Limb (tissue), 2 donors: ENCODE measurements around the gene ATP9B.
A peak's percentile ranks its signal among the peaks of the same experiment; 100 is the strongest.
"Not testable (repeated sequence)": the region's sequence is repeated elsewhere in the genome, so short reads cannot be mapped to it uniquely, and the experiment has no call there.

ENCODE experiments used
- DNase-seq, 2 donors: peaks; one replicate each; pipeline ENCODE4 v3.0.0-alpha.2; 2016; ENCODE audit errors: extremely low spot score in 2 of 2

The ATP9B gene

DNA sequence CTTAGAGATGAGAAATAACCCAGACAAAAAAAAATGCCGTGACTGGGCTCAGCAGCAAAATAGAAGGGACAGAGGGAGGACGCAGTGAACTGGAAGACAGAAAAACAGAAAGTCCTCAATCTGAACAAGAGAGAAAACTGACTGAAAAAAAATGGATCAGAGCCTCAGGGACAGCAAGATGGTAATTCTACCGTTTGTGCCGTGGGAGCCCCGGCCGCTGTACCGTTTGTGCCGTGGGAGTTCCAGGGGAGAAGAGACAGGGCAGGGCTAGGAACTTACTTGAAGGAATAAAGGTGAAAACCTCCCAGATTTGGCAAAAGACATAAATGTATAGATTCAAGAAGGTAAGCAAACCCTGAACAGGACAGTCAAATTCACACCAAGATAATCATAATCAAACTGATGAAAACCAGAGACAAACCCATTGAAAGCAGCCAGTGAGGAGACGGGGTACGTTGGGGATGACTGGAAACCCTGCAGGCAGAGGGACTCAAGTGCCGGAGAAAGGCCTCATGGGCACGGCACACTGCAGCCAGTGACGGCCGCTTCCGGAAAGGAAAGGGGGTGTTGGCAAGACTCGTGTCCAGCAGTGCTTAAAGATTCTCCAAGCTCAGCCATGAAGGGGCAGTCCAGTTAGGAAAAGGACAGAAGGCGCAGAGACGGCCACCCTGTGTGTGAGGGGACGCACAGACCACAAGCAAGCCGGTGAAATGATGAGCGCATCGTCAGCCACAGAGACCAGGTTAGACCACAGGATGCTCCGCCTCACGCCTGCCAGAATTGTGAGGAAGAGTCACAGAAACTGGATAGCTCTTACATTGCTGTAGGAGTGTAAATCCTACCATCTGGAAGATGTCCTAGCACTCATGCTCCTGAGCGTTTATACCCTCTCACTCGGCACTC, 286.5 kb downstream of the ATP9B start:
- no peak for DNase-seq

DNA sequence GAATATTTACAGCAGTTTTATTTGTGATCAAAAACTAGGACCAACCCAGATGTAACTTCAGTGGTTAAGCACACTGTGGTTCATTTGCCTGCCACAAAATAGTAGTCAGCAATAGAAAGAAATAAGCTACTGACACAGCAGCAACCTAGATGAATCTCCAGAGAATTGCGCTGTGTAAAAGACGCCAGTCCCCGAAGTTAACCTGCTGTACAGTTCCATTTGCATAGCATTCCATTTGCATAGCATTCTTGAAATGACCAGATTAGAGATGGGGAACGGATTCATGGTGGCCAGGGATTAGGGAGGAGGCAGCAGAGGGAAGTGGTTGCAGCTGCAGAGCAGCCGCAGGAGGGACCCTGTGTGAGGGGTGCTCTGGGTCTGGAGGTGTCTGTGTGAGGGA, 287.2 kb downstream of the ATP9B start:
- DNase-seq: no peak

DNA sequence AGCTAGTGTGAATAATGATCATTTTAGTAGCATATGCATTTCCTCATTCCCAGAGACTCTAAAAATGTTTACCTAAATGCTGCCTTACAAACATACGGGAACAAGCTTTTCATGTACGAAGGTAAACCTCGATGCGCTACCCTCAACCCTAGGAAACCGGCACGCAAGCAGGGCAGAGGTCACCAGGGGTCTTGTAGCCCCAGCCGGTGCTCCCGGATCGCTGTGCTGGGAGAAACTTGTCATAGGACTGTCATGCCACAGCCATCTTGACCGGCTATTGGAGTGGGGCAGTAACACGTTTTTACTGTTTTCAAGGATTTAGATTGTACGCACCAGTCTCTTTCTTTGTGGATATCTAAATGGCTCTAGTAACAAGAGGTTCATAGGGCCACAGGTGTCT, 291.7 kb downstream of the ATP9B start:
- DNase-seq: no peak

DNA sequence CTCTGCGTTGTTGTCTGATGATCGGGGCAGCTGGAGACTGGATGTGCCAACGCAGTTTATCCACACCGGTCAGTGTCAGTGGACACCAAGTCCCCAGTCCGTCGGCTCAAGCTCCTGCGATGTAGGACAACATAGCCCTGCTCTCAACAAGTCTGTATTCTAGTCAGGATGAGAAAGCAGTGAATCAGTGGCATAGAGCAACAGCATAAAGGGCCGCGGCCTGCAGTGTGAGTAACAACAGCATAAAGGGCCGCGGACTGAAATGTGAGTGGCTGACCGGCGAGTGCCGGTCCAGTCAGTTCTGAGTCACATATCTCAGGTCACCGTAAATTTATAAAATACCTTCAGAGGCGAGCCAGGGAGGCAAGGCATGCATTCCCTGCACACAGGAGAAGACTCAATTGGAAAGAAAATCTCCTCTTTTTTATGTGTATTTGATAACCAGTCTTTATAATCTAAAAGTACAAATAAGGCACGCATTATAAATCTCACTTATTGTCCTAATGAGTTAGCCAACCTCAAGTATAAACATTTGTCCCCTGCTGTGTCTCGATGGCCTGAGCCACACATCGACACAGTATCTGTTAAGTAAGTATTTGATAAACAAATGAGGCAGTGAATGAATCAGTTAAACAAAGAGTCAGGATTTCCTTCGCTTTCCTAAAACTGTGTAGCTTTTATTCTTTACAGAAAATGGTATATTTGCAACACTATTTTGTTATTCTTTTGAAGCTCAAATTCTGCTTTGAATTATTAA, 292.8 kb downstream of the ATP9B start:
- DNase-seq: no peak

- DNase-seq: peak in 1 of 2 donors; percentile 19
Measured at GRCh38 chr18:79365701-79366100, 296.5 kb downstream of the ATP9B start.

- DNase-seq: peak in 1 of 2 donors; percentile 54
Measured at GRCh38 chr18:79366177-79367094, 297.2 kb downstream of the ATP9B start.

DNA sequence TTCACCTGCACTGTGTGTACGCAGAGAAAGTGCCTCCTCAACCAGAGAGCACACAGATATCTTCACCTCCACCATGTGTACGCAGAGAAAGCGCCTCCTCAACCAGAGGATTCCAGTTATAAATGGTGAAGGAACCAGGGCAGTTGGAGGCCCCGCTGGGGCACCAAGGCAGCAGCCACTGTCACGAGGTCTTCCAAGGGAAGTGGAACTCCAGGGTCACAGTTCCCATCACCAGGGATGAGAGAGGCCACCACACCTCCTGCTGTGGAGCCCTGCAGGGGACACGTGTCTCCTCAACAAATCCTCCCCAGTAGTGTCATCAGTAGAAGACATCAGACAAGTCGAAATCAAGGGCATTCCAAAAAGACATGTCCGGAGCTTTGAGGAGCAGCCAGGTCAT, 298.3 kb downstream of the ATP9B start:
- no peak for DNase-seq

DNA sequence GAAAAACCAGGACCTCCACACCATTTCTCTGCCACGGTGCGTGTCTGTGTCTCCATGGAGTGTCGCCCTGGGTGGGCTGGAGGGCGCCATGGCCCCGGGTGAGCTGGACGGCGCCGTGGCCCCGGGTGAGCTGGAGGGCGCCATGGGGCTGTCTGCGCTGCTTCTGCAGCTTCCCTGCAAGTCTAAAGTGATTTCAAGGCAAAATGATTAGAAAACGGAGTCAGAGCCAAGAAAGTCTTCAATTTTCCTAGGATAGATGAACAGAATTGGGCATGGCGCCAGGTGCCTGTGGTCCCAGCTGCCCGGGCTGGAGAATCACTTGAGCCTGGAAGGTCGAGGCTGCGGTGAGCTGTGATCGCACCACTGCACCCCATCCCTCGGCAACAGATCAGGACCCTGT, 298.8 kb downstream of the ATP9B start:
- DNase-seq: no peak

- no peak for DNase-seq
Measured at GRCh38 chr18:79368681-79369080, 299.5 kb downstream of the ATP9B start.

DNA sequence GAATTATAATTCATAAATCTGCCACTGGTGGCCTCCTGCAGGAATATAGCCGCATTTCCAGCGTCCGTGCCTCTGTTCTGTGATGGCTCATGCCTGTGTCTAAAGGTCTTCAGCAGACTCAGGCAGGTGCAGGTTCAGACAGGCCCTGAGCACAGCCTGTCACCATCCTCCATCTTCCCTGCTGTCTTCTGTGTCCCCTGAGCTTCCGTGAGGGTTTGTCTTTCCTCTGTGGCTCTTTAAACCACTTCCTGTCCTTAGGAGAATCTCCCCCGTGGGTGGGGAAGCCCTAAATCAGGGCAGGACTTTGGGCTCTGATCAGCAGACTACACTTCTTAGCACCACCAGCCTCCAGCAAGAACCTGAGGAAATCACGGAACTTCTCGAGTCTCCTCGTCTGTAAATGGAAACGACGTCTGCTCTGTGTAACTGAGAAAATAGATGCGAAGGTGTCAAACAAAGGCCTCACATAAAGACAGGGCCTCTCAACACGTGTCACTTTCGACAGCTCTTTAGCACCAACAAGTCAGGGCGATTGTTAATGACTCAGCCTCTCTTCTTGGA, 302.4 kb downstream of the ATP9B start:
- peak in 1 of 2 donors; percentile 19 for DNase-seq

DNA sequence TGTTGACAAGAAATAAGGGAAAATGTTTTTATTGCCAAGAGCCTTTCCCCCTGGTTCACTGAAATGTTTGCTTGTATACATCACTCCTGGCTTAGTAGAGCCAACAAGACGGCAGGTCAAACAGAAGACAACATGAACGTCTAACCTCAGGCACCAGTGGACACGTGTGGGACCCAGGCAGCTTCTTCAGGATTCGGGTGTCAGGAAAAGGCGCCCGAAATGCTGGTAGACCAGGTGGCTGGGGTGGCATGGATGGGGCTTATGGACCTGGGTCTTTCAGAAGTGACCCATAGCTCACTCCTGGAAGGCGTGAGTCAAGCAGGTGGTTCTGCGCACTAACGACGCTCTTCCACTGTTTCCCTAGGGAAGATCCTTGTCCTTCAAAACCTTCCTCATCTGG, 303.3 kb downstream of the ATP9B start:
- DNase-seq: no peak

- no peak for DNase-seq
Measured at GRCh38 chr18:79372991-79373390, 303.8 kb downstream of the ATP9B start.

- DNase-seq: no peak
Measured at GRCh38 chr18:79373736-79374135, 304.5 kb downstream of the ATP9B start.

DNA sequence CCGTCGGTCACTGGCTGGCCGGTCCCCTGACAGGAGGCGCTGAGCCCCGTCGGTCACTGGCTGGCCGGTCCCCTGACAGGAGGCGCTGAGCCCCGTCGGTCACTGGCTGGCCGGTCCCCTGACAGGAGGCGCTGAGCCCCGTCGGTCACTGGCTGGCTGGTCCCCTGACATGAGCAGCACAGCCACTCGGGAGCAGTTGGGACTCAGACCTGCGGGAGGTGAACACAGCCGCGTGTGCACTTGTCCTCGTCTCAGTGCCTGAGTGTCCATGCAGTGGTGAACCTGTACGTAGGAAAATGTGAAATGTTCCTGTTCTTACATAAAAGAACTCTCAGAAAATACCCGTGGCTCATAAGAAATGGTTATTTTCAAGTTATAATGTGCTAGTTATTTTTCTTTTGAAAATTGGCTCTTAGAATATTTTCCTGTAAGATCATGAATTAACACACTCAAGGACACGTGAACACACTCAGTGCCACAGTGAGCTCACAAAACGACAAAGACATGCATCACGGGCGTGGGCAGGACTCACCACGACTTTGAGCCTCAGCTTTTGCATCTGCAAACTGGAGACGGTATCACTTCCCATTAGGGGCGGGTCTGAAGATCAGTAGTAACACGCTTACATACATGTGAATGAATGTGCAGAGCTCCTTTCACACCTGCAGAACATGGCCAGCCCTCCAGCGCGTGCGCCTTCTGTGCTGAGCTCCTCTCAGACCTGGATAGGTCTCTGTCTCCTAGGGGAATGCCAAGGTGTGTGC, 305.4 kb downstream of the ATP9B start:
- DNase-seq: no peak

DNA sequence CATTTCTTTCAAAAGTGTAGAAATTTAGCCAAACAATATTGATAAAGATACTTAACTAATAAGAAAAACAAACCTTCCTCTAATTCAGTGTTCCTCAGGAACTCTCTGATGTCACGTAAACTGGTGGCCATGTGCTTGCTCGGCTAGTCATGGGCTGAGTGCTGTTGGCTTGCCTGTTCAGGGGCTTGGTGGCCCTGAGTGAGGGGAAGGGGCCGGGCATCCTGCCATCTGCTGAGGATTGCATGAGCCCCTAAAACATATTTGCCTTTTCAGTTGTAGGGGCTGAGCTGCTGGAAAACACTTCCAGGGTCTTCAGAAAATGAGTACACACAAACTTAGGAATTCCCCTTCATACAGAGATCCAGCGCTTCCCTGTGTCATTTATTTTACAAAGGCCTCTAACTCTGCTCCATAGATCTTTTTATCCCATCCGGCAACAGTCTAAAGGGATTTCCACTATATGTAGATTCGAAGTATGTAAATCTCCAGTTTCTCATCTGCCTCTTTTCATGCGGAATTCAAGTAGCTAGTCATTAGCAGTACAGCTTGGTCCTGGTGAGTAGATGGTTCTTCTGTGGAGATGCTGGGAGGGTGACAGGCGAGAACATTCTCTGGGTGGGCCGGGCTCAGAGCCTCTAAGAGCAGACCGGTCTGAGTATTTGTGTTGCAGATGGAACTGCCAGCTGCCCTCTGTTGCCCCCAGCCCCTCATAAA, 306.4 kb downstream of the ATP9B start:
- DNase-seq: no peak

GRCh38 chr18:79376661-79377060, 307.5 kb downstream of the ATP9B start:
- DNase-seq: not testable (repeated sequence)

DNA sequence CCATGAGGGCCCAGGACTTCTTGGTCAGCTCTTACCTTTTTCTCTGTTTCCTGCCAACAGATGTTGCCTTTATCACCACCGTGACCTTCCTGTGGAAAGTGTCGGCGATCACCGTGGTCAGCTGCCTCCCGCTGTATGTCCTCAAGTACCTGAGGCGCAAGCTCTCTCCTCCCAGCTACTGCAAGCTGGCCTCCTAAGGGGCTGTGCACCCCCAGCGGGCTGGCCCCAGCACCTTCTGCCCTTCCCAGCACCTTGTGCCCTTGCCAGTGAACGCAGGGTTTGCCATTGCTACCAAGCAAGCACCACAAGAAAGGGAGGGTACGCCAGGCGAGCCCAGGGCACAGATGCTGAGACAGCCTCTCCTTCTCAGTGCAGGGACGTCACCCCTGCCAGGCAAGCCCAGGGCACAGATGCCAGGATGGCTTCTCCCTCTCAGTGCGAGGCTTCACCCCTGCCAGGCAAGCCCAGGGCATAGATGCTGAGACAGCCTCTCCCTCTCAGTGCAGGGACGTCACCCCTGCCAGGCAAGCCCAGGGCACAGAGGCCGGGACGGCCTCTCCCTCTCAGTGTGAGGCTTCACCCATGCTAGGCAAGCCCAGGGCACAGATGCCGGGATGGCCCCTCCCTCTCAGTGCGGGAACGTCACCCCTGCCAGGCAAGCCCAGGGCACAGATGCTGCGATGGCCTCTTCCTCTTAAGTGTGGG, 308.1 kb downstream of the ATP9B start:
- no peak for DNase-seq

DNA sequence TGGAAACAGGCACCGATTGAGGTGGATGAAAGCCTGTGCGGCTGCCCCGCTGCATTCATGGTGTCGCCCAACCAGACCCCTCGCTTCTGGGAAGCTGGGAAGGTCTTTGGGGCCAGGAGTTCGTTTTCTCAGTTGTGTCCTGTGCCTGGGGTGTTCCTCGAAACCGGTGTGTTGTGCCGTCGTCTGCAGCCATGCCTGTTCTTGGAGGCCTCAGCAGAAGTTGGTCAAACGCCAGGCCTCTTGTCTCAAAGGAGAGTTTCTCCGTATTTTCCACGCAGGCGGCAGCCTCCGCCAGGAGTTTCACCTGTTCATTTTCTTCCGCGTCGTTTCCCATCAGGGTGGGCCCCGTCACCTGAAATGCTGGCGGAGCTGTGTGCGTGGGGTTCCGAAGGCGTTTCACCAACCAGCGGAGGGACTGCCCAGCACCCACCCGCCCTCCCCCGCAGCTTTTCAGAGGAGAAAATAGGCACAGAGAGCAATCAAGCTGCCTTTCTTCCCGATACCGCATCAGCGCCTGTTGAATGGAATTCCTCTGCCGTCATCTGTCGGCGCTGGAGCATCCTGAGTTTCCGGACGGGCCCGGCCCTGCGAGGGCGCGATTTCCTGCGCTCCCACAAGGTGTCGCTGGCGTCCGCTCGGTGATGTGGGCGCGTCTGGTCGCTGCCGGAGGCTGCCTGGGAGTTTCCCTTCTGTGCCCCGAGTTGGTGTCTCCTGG, 309.5 kb downstream of the ATP9B start:
- peak; percentile 80 to 94 for DNase-seq
